GM18951 (cell line): ENCODE measurements around the gene OGFOD2.
"Not testable (repeated sequence)": the region's sequence is repeated elsewhere in the genome, so short reads cannot be mapped to it uniquely, and the experiment has no call there.

Experiments used
- POLR2A ChIP-seq: IDR thresholded peaks from 4 replicates; pipeline ENCODE4 v1.6.1; 2011; ENCODE audit warnings: mild to moderate bottlenecking; ENCODE audit not compliant: insufficient read length, insufficient read depth; ENCODE audit errors: extremely low read depth
- in situ Hi-C: fragments of 300-500 bp; cut with MboI; formaldehyde crosslinking; loops from one replicate; pipeline ENCODE4 v1.12.0; 2022; ENCODE audit warnings: low sequenced_read_pairs, mixed read lengths, inconsistent platforms; ENCODE audit not compliant: unreplicated experiment

OGFOD2 gene

GRCh38 chr12:122999986-123000420 is 25.0 kb downstream of the OGFOD2 start:
- in situ Hi-C loops, result no loop called here
- no peak for TF ChIP-seq POLR2A

GRCh38 chr12:123000578-123000977 is 25.5 kb downstream of the OGFOD2 start:
- in situ Hi-C loops, result no loop called here

DNA sequence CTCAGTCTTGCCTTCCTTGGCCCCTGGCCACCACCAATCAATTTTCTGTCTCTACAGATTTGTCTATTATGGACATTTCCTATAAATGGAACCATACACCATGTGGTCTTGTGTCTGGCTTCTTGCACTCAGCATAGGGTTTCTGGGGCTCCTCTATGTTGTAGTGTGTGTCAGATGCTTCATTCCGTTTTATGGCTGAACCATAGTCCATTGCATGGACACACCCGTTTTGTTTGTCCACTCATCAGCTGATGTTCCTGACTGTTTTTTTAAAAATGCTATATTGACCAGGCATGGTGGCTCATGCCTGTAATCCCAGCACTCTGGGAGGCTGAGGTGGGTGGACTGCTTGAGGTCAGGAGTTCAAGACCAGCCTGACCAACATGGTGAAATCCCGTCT is 26.4 kb downstream of the OGFOD2 start:
- in situ Hi-C loops, result no loop called here
- no peak for TF ChIP-seq POLR2A

More at GRCh38 chr12:123000578-123000977, 25.5 kb downstream of the OGFOD2 start:
- no peak for TF ChIP-seq POLR2A

DNA sequence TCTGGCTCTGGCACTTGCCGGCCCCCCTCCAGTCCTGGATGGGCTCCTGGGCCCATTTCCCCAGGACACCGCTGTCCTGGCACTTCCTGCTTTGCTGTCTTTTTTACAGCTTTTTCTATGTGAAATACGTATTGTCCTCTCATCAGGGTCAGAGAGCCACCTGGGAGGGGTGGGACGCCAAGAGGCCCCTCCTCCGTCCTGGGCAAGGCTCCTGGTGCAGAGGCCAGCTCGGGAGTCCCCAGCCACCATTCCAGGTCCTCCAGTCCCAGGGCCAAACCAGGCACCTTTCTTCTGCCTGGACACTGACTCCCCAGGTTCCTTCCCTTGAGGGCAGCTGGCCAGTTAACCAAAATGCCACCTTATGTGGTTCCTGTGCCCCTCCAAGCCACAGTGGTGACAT is 28.2 kb downstream of the OGFOD2 start:
- no peak for TF ChIP-seq POLR2A
- in situ Hi-C loops, result no loop called here

GRCh38 chr12:123004287-123004686 is 29.2 kb downstream of the OGFOD2 start:
- TF ChIP-seq POLR2A, result no peak
- in situ Hi-C loops, result no loop called here

GRCh38 chr12:123005081-123005626 is 30.1 kb downstream of the OGFOD2 start:
- in situ Hi-C loops, result no loop called here

DNA sequence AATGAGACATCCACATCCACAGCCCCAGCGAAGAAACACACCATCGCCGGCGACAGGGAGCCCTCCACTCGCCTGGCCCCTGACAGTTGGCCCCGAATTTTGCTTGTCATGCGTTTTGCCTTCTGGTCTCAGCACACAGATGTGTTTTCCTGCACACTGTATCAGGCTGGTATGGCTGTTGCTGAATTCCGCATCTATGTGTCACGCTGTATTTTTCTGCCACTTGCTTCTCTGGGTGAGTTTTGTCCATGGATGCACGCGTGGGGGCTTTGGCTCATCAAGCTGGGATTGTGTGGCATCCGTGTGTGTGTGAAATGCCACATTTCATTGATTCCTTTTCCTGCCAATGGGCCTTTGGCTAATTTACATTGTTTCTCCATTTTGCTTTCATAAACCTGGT is 31.9 kb downstream of the OGFOD2 start:
- in situ Hi-C loops, result no loop called here
- TF ChIP-seq POLR2A, result no peak

More at GRCh38 chr12:123005081-123005626, 30.1 kb downstream of the OGFOD2 start:
- no peak for TF ChIP-seq POLR2A

GRCh38 chr12:123010110-123010509 is 35.1 kb downstream of the OGFOD2 start:
- TF ChIP-seq POLR2A, result no peak
- in situ Hi-C loops, result no loop called here

GRCh38 chr12:123010681-123011080 is 35.6 kb downstream of the OGFOD2 start:
- in situ Hi-C loops, result no loop called here
- no peak for TF ChIP-seq POLR2A

- in situ Hi-C loops, result no loop called here
- TF ChIP-seq POLR2A, result no peak
Measured at GRCh38 chr12:123011701-123012100, 36.7 kb downstream of the OGFOD2 start.

DNA sequence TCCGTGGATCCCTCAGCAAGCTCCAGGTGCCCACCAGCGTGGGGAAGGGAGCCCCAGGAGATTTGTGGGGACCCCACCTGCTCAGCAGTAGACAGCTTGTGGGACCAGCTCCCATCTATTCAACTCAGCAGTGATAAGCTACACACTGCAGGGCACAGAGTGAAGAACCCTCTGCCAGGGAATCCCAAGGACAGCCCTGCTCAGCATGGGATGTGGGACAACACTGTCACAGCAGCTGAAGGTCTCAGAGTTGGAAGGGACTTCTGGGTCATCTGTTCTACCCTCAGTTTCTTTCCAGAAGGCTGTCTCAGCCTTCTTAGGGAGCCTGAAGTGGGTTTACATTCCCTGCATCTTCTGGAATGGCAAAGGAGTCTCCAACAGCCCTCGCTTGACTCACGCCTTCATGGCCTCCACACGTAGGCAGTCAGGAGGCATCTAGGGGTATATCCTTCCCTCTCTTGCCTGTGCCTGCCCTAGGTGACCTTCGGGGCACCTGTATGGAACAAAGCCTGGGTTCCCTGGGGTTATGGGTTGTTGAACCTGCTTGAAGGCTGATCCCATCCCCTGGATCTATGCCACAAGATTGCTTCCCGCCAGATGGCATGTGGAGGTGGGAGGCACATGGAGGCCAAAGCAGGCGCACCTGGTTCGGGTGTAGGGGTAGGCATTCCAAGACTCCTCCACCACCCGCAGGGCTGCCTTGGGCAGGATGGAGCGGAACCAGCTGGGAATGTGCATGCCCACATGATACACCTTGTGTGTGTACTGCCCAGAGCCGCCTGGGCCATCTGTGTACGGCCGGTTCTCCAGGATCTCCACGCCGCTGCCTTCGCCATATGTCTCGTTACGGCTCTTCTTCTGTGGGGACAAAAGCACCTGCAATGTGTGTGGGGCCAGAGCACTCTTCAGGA is 38.4 kb downstream of the OGFOD2 start:
- in situ Hi-C loops, result no loop called here
- TF ChIP-seq POLR2A, result no peak

GRCh38 chr12:123014473-123014872 is 39.4 kb downstream of the OGFOD2 start:
- in situ Hi-C loops, result not testable (repeated sequence)

GRCh38 chr12:123017753-123018152 is 42.7 kb downstream of the OGFOD2 start:
- TF ChIP-seq POLR2A, result no peak
- in situ Hi-C loops, result no loop called here

GRCh38 chr12:123019841-123020138 is 44.7 kb downstream of the OGFOD2 start:
- TF ChIP-seq POLR2A, result no peak
- in situ Hi-C loops, result no loop called here
